GM23338 (cell line): ENCODE data around the gene DSEL. TPM values are rescaled to one million over a fixed set of nuclear protein-coding genes. Genes with fewer than 3 reads are reported as not detected.

Source experiments
- ATAC-seq: fragments of 200-7000 bp; cut with Tn5 transposase; 3 replicates; pipeline ENCODE4 v1.9.1; 2020
- DNase-seq: peaks from one replicate; pipeline ENCODE4 v3.0.0-alpha.2; 2015; ENCODE audit warnings: low spot score
- H2AFZ ChIP-seq: fragments of 200-600 bp; sonication (generic); 2 replicates; pipeline ENCODE4 v1.8.0; 2016; ENCODE audit warnings: antibody characterized with exemption, mild to moderate bottlenecking, moderate library complexity
- H3F3A ChIP-seq: fragments of 200-600 bp; sonication (generic); replicated peaks from 2 replicates; pipeline ENCODE4 v1.8.0; 2017; ENCODE audit warnings: antibody characterized with exemption, mixed run types, low read depth
- H3K27ac ChIP-seq: fragments of 200-600 bp; sonication (generic); 2 replicates; pipeline ENCODE4 v1.6.1; 2016; ENCODE audit warnings: low read depth
- H3K27me3 ChIP-seq: fragments of 200-600 bp; sonication (generic); 2 replicates; pipeline ENCODE4 v1.8.0; 2016; ENCODE audit warnings: mild to moderate bottlenecking, mixed run types, moderate library complexity; ENCODE audit not compliant: insufficient read depth
- H3K36me3 ChIP-seq: fragments of 200-600 bp; sonication (generic); 2 replicates; pipeline ENCODE4 v1.8.0; 2016; ENCODE audit warnings: mild to moderate bottlenecking; ENCODE audit not compliant: insufficient read depth
- H3K4me1 ChIP-seq: fragments of 200-600 bp; sonication (generic); 2 replicates; pipeline ENCODE4 v1.8.0; 2016; ENCODE audit warnings: mild to moderate bottlenecking, moderate library complexity; ENCODE audit not compliant: insufficient read depth
- H3K4me2 ChIP-seq: fragments of 200-600 bp; sonication (generic); 2 replicates; pipeline ENCODE4 v1.7.1; 2017; ENCODE audit warnings: mixed run types
- H3K4me3 ChIP-seq: fragments of 200-600 bp; sonication (generic); 2 replicates; pipeline ENCODE4 v1.6.1; 2016; ENCODE audit warnings: mixed run types
- H3K79me2 ChIP-seq: fragments of 200-600 bp; sonication (generic); replicated peaks from 2 replicates; pipeline ENCODE4 v1.8.0; 2017; ENCODE audit warnings: mild to moderate bottlenecking; ENCODE audit not compliant: insufficient read depth
- H3K9me2 ChIP-seq: fragments of 200-600 bp; sonication (generic); 2 replicates; pipeline ENCODE4 v1.8.0; 2017; ENCODE audit not compliant: insufficient read depth
- H4K20me1 ChIP-seq: fragments of 200-600 bp; sonication (generic); replicated peaks from 2 replicates; pipeline ENCODE4 v1.8.0; 2017; ENCODE audit warnings: mild to moderate bottlenecking; ENCODE audit not compliant: insufficient read depth
- H3K27ac Mint-ChIP-seq: 2 replicates; pipeline ENCODE4 v1.8.0; 2020; ENCODE audit warnings: inconsistent platforms, mild to moderate bottlenecking, moderate library complexity, mixed read lengths
- H3K27me3 Mint-ChIP-seq: 3 replicates; pipeline ENCODE4 v1.8.0; 2022; ENCODE audit warnings: low read depth, mild to moderate bottlenecking, moderate library complexity, mixed read lengths, inconsistent platforms; ENCODE audit not compliant: insufficient read depth, poor library complexity
- H3K36me3 Mint-ChIP-seq: 3 replicates; pipeline ENCODE4 v1.8.0; 2021; ENCODE audit warnings: low read depth, mild to moderate bottlenecking, inconsistent platforms, moderate library complexity, mixed read lengths
- H3K4me1 Mint-ChIP-seq: 3 replicates; pipeline ENCODE4 v1.8.0; 2020; ENCODE audit warnings: mild to moderate bottlenecking, inconsistent platforms, mixed read lengths
- H3K4me3 Mint-ChIP-seq: 3 replicates; pipeline ENCODE4 v1.8.0; 2021; ENCODE audit warnings: moderate library complexity, mild to moderate bottlenecking, inconsistent platforms, mixed read lengths
- H3K9me3 Mint-ChIP-seq: 3 replicates; pipeline ENCODE4 v1.8.0; 2020; ENCODE audit warnings: moderate library complexity, mild to moderate bottlenecking, inconsistent platforms, mixed read lengths
- CREB1 ChIP-seq: fragments of 250-450 bp; sonication (Bioruptor Pico); IDR thresholded peaks from 2 replicates; pipeline ENCODE4 v1.5.0; 2020; ENCODE audit warnings: low read depth, mild to moderate bottlenecking, moderate library complexity
- CTCF ChIP-seq, 2 experiments: fragments of 200-600 bp in 1 of 2; sonication (generic) in 1 of 2; conservative IDR thresholded peaks; 2 replicates each; pipeline versions ENCODE4 v1.5.1 to v1.6.1; 2016 to 2017; ENCODE audit warnings: antibody characterized with exemption in 2 of 2, low read depth in 2 of 2, mild to moderate bottlenecking in 2 of 2, moderate library complexity in 1 of 2
- ETS1 ChIP-seq: IDR thresholded peaks from 2 replicates; pipeline ENCODE4 v1.6.1; 2016; ENCODE audit warnings: antibody characterized with exemption
- EZH2 ChIP-seq: fragments of 200-600 bp; sonication (generic); IDR thresholded peaks from one replicate; pipeline ENCODE4 v1.8.0; 2017; ENCODE audit warnings: antibody characterized with exemption, mild to moderate bottlenecking, low read depth; ENCODE audit not compliant: unreplicated experiment
- EZH2phosphoT487 ChIP-seq: fragments of 200-600 bp; sonication (generic); IDR thresholded peaks from one replicate; pipeline ENCODE4 v1.8.1; 2018; ENCODE audit warnings: antibody characterized with exemption; ENCODE audit not compliant: unreplicated experiment
- JUNB ChIP-seq: IDR thresholded peaks from one replicate; pipeline ENCODE4 v1.6.1; 2016; ENCODE audit warnings: antibody characterized with exemption; ENCODE audit not compliant: unreplicated experiment
- NANOG ChIP-seq: IDR thresholded peaks from 2 replicates; pipeline ENCODE4 v1.6.1; 2016; ENCODE audit warnings: antibody characterized with exemption, borderline replicate concordance
- POLR2AphosphoS5 ChIP-seq: IDR thresholded peaks from 2 replicates; pipeline ENCODE4 v1.6.1; 2016; ENCODE audit warnings: antibody characterized with exemption, low read depth
- REST ChIP-seq: IDR thresholded peaks from one replicate; pipeline ENCODE4 v1.6.1; 2018; ENCODE audit warnings: antibody characterized with exemption; ENCODE audit not compliant: unreplicated experiment
- STAT1 ChIP-seq: IDR thresholded peaks from one replicate; pipeline ENCODE4 v1.6.1; 2016; ENCODE audit warnings: antibody characterized with exemption; ENCODE audit not compliant: unreplicated experiment
- ZNF114 ChIP-seq: fragments of 250-450 bp; sonication (Bioruptor Pico); IDR thresholded peaks from 2 replicates; pipeline ENCODE4 v1.5.0; 2020; ENCODE audit warnings: mild to moderate bottlenecking, moderate library complexity
- ZNF331 ChIP-seq: fragments of 250-450 bp; sonication (Bioruptor Pico); IDR thresholded peaks from 2 replicates; pipeline ENCODE4 v1.5.0; 2020; ENCODE audit warnings: low read depth, mild to moderate bottlenecking, moderate library complexity
- ZNF462 ChIP-seq: fragments of 250-450 bp; sonication (Bioruptor Pico); IDR thresholded peaks from 2 replicates; pipeline ENCODE4 v1.5.0; 2020; ENCODE audit warnings: mild to moderate bottlenecking, moderate library complexity
- polyA plus RNA-seq: library from polyadenylated mRNA; unstranded; fragments of >200 nt; fragmentation: Nextera tagmentation; extraction: Ambion mirVana; gene quantifications from 2 replicates; pipeline ENCODE4 v1.2.1, GENCODE V29; 2016
- total RNA-seq: library from RNA; depleted of rRNA; stranded (reverse); fragments of >200 nt; shearing (Covaris generic); gene quantifications from 2 replicates; pipeline ENCODE4 v1.2.3, GENCODE V29; 2014

Gene DSEL
- total and polyA plus RNA-seq, 2 experiments from 2014 or later: 5.7 to 24.1 TPM

GRCh38 chr18:67550872-67551520 lies 34.5 kb upstream of the DSEL start:
- Mint-ChIP-seq H3K27ac (no peak overlapping the region), H3K9me3 (no peaks in the 10 kb centered on the region), H3K4me1 (no peaks in the 10 kb centered on the region; the same call in 2 of the 3 replicates), H3K4me3 (no peak overlapping the region), H3K27me3 (peaks cover 4% of the 10 kb centered on the region), H3K36me3 (no peaks in the 10 kb centered on the region)
- TF ChIP-seq CREB1 (no peak), POLR2AphosphoS5 (no peak), ETS1 (no peak), ZNF114 (CRISPR knock-in tag) (no peak), STAT1 (no peak), ZNF331 (CRISPR knock-in tag) (no peak), NANOG (no peak), ZNF462 (CRISPR knock-in tag) (no peak), EZH2 (no peak), REST (no peak), CTCF (conservative IDR thresholded peaks at IDR 0.05; ENCODE audit: low read depth in 2 of 2) (no peak), JUNB (no peak), EZH2phosphoT487 (no peak)
- H3K79me2 ChIP-seq: no peaks in the 10 kb centered on the region
- H2AFZ ChIP-seq: 0 out of 2 replicates have a peak overlapping the region, but pooled peaks have one; percentile 30
- H3F3A ChIP-seq: no peaks in the 10 kb centered on the region
- H3K4me3 ChIP-seq: no peak overlapping the region
- H4K20me1 ChIP-seq: no peaks in the 10 kb centered on the region
- no peak overlapping the region for H3K4me2 ChIP-seq
- ATAC-seq (no peak), DNase-seq (no peak)
- H3K36me3 ChIP-seq: no peaks in the 10 kb centered on the region
- H3K27me3 ChIP-seq: no peaks in the 10 kb centered on the region
- H3K4me1 ChIP-seq: 0 out of 2 replicates have a peak, but pooled peaks cover 7% of the 10 kb centered on the region
- no peak overlapping the region for H3K27ac ChIP-seq
- peaks cover 6% of the 10 kb centered on the region for H3K9me2 ChIP-seq
